Umbilical cord (tissue), 2 donors: Measurements from ENCODE around the gene WNK2. TPM values are rescaled to one million over a fixed set of nuclear protein-coding genes. Genes with fewer than 3 reads are reported as not detected.
"Not testable (repeated sequence)": the region's sequence is repeated elsewhere in the genome, so short reads cannot be mapped to it uniquely, and the experiment has no call there.

Experiments
- DNase-seq: peaks from one replicate; pipeline ENCODE4 v3.0.0-alpha.2; 2015; ENCODE audit warnings: low spot score
- total RNA-seq: library from RNA; depleted of rRNA; stranded (reverse); fragments of >200 nt; gene quantifications from one replicate; pipeline ENCODE4 v1.2.3, GENCODE V29; 2014; ENCODE audit warnings: low replicate concordance; ENCODE audit not compliant: insufficient read depth

Gene WNK2
- total RNA-seq, 1 donor from 2014 or later: 10.4 TPM

- no peak for DNase-seq
Measured at GRCh38 chr9:93329629-93330280, 145.8 kb downstream of the WNK2 start.

- no peak for DNase-seq
Measured at GRCh38 chr9:93332317-93332716, 148.4 kb downstream of the WNK2 start.

- DNase-seq: no peak
Measured at GRCh38 chr9:93336720-93337119, 152.8 kb downstream of the WNK2 start.

GRCh38 chr9:93338196-93338595 lies 154.3 kb downstream of the WNK2 start:
- not testable (repeated sequence) for DNase-seq

- no peak for DNase-seq
Measured at GRCh38 chr9:93340091-93340490, 156.2 kb downstream of the WNK2 start.

- DNase-seq: not testable (repeated sequence)
Measured at GRCh38 chr9:93341820-93342219, 157.9 kb downstream of the WNK2 start.

GRCh38 chr9:93342428-93342827 lies 158.5 kb downstream of the WNK2 start:
- DNase-seq: not testable (repeated sequence)

- DNase-seq: no peak
Measured at GRCh38 chr9:93343663-93344062, 159.7 kb downstream of the WNK2 start.

- DNase-seq: no peak
Measured at GRCh38 chr9:93345643-93346230, 161.8 kb downstream of the WNK2 start.

GRCh38 chr9:93346231-93347112 lies 162.5 kb downstream of the WNK2 start:
- peak; percentile 37 for DNase-seq

GRCh38 chr9:93347371-93347975 lies 163.5 kb downstream of the WNK2 start:
- DNase-seq: not testable (repeated sequence)

GRCh38 chr9:93353413-93354310 lies 169.7 kb downstream of the WNK2 start:
- DNase-seq: not testable (repeated sequence)

GRCh38 chr9:93354451-93354850 lies 170.5 kb downstream of the WNK2 start:
- DNase-seq: no peak

- no peak for DNase-seq
Measured at GRCh38 chr9:93355827-93356226, 171.9 kb downstream of the WNK2 start.

GRCh38 chr9:93357649-93358048 lies 173.7 kb downstream of the WNK2 start:
- no peak for DNase-seq

GRCh38 chr9:93359907-93360306 lies 176.0 kb downstream of the WNK2 start:
- not testable (repeated sequence) for DNase-seq

- no peak for DNase-seq
Measured at GRCh38 chr9:93361995-93362394, 178.1 kb downstream of the WNK2 start.

GRCh38 chr9:93364734-93365426 lies 180.9 kb downstream of the WNK2 start:
- DNase-seq: no peak

GRCh38 chr9:93365427-93366118 lies 181.6 kb downstream of the WNK2 start:
- no peak for DNase-seq

- DNase-seq: no peak
Measured at GRCh38 chr9:93366119-93366447, 182.1 kb downstream of the WNK2 start.
